ENCODE data around the gene PRDM2. TPM values are rescaled to one million over a fixed set of nuclear protein-coding genes. Genes with fewer than 3 reads are reported as not detected.

Gene PRDM2
- total and polyA plus RNA-seq, 2 experiments from 2014 or later, result 9.7 to 15.1 TPM

GRCh38 chr1:13823126-13823880, 123.3 kb downstream of the PRDM2 start:
- in situ Hi-C loops (cut with MboI), result no loop called here
- H3K4me2 ChIP-seq (ENCODE audit: unreplicated experiment), result no peak overlapping the region
- no peak overlapping the region for H3K27ac ChIP-seq
- H3K4me3 ChIP-seq, result no peak overlapping the region
- H3K79me2 ChIP-seq (ENCODE audit: insufficient read depth), result no peaks in the 10 kb centered on the region
- no peak overlapping the region for H3K9ac ChIP-seq
- H3K27me3 ChIP-seq (replicated peaks; ENCODE audit: insufficient read depth), result no peaks in the 10 kb centered on the region
- no peaks in the 10 kb centered on the region for H3K36me3 ChIP-seq (ENCODE audit: low read depth)
- H3K9me3 ChIP-seq (ENCODE audit: low read depth), result no peaks in the 10 kb centered on the region
- no peaks in the 10 kb centered on the region for H4K20me1 ChIP-seq (ENCODE audit: insufficient read depth)
- no peaks in the 10 kb centered on the region for H3K9me2 ChIP-seq (ENCODE audit: insufficient read depth)
- H3K4me1 ChIP-seq (ENCODE audit: insufficient read depth), result no peaks in the 10 kb centered on the region
- WGBS, 2 experiments (ENCODE audit: low coverage in 1 of 2, low lambda C conversion rate in 2 of 2, missing lambda C conversion rate in 2 of 2), result 88 to 92% methylated on average over 19 to 24 of the region's 24 CpGs
- TF ChIP-seq EZH2 (IDR thresholded peaks at IDR 0.05; ENCODE audit: insufficient read depth, poor library complexity, severe bottlenecking) (no peak), EZH2phosphoT487 (IDR thresholded peaks at IDR 0.05; ENCODE audit: insufficient read depth, low read depth) (no peak)
- no peak for DNase-seq
- no peaks in the 10 kb centered on the region for H3F3A ChIP-seq (ENCODE audit: insufficient read depth)
- no peak overlapping the region for H2AFZ ChIP-seq

GRCh38 chr1:13823936-13824335, 123.9 kb downstream of the PRDM2 start:
- no peaks in the 10 kb centered on the region for H3K9me2 ChIP-seq (ENCODE audit: insufficient read depth)
- in situ Hi-C loops (cut with MboI), result no loop called here
- no peak overlapping the region for H2AFZ ChIP-seq
- H3K79me2 ChIP-seq (ENCODE audit: insufficient read depth), result no peaks in the 10 kb centered on the region
- no peaks in the 10 kb centered on the region for H3K9me3 ChIP-seq (ENCODE audit: low read depth)
- no peak overlapping the region for H3K27ac ChIP-seq
- no peak overlapping the region for H3K9ac ChIP-seq
- no peaks in the 10 kb centered on the region for H3K4me1 ChIP-seq (ENCODE audit: insufficient read depth)
- H3K36me3 ChIP-seq (ENCODE audit: low read depth), result no peaks in the 10 kb centered on the region
- DNase-seq, result no peak
- 77 to 81% methylated on average over 11 of the region's 11 CpGs for WGBS, 2 experiments (ENCODE audit: low coverage in 1 of 2, low lambda C conversion rate in 2 of 2, missing lambda C conversion rate in 2 of 2)
- TF ChIP-seq EZH2phosphoT487 (IDR thresholded peaks at IDR 0.05; ENCODE audit: insufficient read depth, low read depth) (no peak), EZH2 (IDR thresholded peaks at IDR 0.05; ENCODE audit: insufficient read depth, poor library complexity, severe bottlenecking) (no peak)
- H3F3A ChIP-seq (ENCODE audit: insufficient read depth), result no peaks in the 10 kb centered on the region
- no peak overlapping the region for H3K4me3 ChIP-seq
- H4K20me1 ChIP-seq (ENCODE audit: insufficient read depth), result no peaks in the 10 kb centered on the region
- H3K27me3 ChIP-seq (replicated peaks; ENCODE audit: insufficient read depth), result no peaks in the 10 kb centered on the region
- H3K4me2 ChIP-seq (ENCODE audit: unreplicated experiment), result no peak overlapping the region

GRCh38 chr1:13824626-13825025, 124.6 kb downstream of the PRDM2 start:
- H3K27me3 ChIP-seq (replicated peaks; ENCODE audit: insufficient read depth), result no peaks in the 10 kb centered on the region
- H3K4me2 ChIP-seq (ENCODE audit: unreplicated experiment), result no peak overlapping the region
- no peaks in the 10 kb centered on the region for H3F3A ChIP-seq (ENCODE audit: insufficient read depth)
- no peak for DNase-seq
- in situ Hi-C loops (cut with MboI), result no loop called here
- H3K9me2 ChIP-seq (ENCODE audit: insufficient read depth), result no peaks in the 10 kb centered on the region
- no peak overlapping the region for H3K9ac ChIP-seq
- no peak overlapping the region for H2AFZ ChIP-seq
- no peaks in the 10 kb centered on the region for H4K20me1 ChIP-seq (ENCODE audit: insufficient read depth)
- no peaks in the 10 kb centered on the region for H3K79me2 ChIP-seq (ENCODE audit: insufficient read depth)
- no peaks in the 10 kb centered on the region for H3K9me3 ChIP-seq (ENCODE audit: low read depth)
- H3K4me3 ChIP-seq, result no peak overlapping the region
- 89 to 94% methylated on average over 9 of the region's 9 CpGs for WGBS, 2 experiments (ENCODE audit: low coverage in 1 of 2, low lambda C conversion rate in 2 of 2, missing lambda C conversion rate in 2 of 2)
- no peaks in the 10 kb centered on the region for H3K4me1 ChIP-seq (ENCODE audit: insufficient read depth)
- no peaks in the 10 kb centered on the region for H3K36me3 ChIP-seq (ENCODE audit: low read depth)
- no peak overlapping the region for H3K27ac ChIP-seq
- TF ChIP-seq EZH2 (IDR thresholded peaks at IDR 0.05; ENCODE audit: insufficient read depth, poor library complexity, severe bottlenecking), result no peak
- TF ChIP-seq EZH2phosphoT487 (IDR thresholded peaks at IDR 0.05; ENCODE audit: insufficient read depth, low read depth), result no peak

DNA sequence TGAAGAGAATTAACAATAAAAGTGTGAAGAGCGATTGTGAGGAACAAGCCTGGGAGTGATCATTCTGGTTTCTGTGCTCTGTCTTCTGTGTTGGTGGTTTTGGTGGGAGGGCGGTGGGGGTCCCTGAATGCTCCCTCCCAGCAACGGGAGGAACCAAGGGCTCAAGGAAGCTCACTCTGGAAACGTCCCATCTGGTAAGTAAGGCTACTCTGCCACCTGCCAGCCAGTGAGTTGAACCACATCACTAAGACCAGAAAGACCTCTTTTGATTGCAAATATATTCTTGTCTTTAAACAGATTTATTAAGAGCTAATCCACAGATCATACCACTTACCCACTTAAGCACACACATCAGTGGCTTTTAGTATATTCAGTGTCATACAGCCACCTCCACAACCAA, 125.0 kb downstream of the PRDM2 start:
- in situ Hi-C loops (cut with MboI), result no loop called here
- no peak overlapping the region for H3K4me3 ChIP-seq
- H3K27ac ChIP-seq, result no peak overlapping the region
- no peaks in the 10 kb centered on the region for H3K79me2 ChIP-seq (ENCODE audit: insufficient read depth)
- no peak overlapping the region for H2AFZ ChIP-seq
- DNase-seq, result peak; percentile 12
- H3K36me3 ChIP-seq (ENCODE audit: low read depth), result no peaks in the 10 kb centered on the region
- no peak overlapping the region for H3K4me2 ChIP-seq (ENCODE audit: unreplicated experiment)
- no peaks in the 10 kb centered on the region for H3K9me2 ChIP-seq (ENCODE audit: insufficient read depth)
- H3K9ac ChIP-seq, result no peak overlapping the region
- no peaks in the 10 kb centered on the region for H3K27me3 ChIP-seq (replicated peaks; ENCODE audit: insufficient read depth)
- no peaks in the 10 kb centered on the region for H3K9me3 ChIP-seq (ENCODE audit: low read depth)
- 62 to 67% methylated on average over 4 of the region's 4 CpGs for WGBS, 2 experiments (ENCODE audit: low coverage in 1 of 2, low lambda C conversion rate in 2 of 2, missing lambda C conversion rate in 2 of 2)
- H4K20me1 ChIP-seq (ENCODE audit: insufficient read depth), result no peaks in the 10 kb centered on the region
- no peaks in the 10 kb centered on the region for H3K4me1 ChIP-seq (ENCODE audit: insufficient read depth)
- no peaks in the 10 kb centered on the region for H3F3A ChIP-seq (ENCODE audit: insufficient read depth)
- TF ChIP-seq EZH2phosphoT487 (IDR thresholded peaks at IDR 0.05; ENCODE audit: insufficient read depth, low read depth) (no peak), EZH2 (IDR thresholded peaks at IDR 0.05; ENCODE audit: insufficient read depth, poor library complexity, severe bottlenecking) (no peak)
